ENCODE results near the gene IGFBP5. TPM values are rescaled to one million over a fixed set of nuclear protein-coding genes. Genes with fewer than 3 reads are reported as not detected.

Gene IGFBP5
- total and polyA plus RNA-seq, 7 experiments from 2014 or later, result not detected

DNA sequence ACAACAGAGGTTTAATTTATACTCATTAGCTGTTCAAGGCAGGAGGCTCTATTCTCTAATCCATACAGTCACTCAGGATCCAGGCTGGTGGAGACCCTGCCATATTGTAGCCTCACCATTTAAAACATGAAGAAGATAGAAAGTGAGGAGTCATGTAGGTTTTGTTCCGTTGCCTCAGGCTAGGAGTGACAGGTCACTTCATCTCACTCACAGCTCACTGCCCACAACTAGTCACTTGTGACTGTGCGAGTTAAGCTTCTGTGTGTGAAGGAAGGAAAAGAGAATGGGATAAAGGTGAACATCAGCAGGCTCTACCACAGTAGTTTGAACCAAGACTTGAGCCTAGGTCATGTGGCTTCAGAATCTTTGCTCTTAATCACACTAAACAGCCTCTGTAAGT is 71.1 kb downstream of the IGFBP5 start:
- DNase-seq (no peak), ATAC-seq (no peak)
- H3K4me1 Mint-ChIP-seq, result peaks cover 0 to 12% (median 5%) of the 10 kb centered on the region in 7 donors
- H3K4me3 ChIP-seq (ENCODE audit: low read length), result no peak overlapping the region
- no peaks in the 10 kb centered on the region for H3K27me3 ChIP-seq (ENCODE audit: control insufficient read depth in 2 of 2, insufficient read depth in 2 of 2, low read length in 2 of 2)
- H3K27ac ChIP-seq (ENCODE audit: low read depth, low read length), result no peak overlapping the region
- H3K4me3 Mint-ChIP-seq, result no peak overlapping the region
- POLR2A ChIA-PET, result no interaction called here
- H3K36me3 ChIP-seq (ENCODE audit: control insufficient read depth in 2 of 3, insufficient read depth in 3 of 3, low read length in 3 of 3), result no peaks in the 10 kb centered on the region
- peaks cover 0 to 28% (median 5%) of the 10 kb centered on the region in 5 donors for H3K27me3 Mint-ChIP-seq
- intact Hi-C loops (cut with micrococcal nuclease), result no loop called here
- H3K27ac Mint-ChIP-seq, result no peak overlapping the region
- no peaks in the 10 kb centered on the region for H3K9me3 ChIP-seq (ENCODE audit: control insufficient read depth in 2 of 3, low read length in 3 of 3)
- H3K9me3 Mint-ChIP-seq, result peaks cover 0 to 9% (median 2%) of the 10 kb centered on the region in 11 donors
- peaks cover 0 to 3% (median 0%) of the 10 kb centered on the region in 5 donors for H3K36me3 Mint-ChIP-seq
- CTCF ChIA-PET, result interaction anchor here (0.6 kb wide), 1 partner anchor 1354 kb away, joined by 3 read pairs; no protein-coding TSS in a partner anchor
- H3K4me1 ChIP-seq (ENCODE audit: control insufficient read depth in 2 of 2, insufficient read depth in 2 of 2, low read length in 2 of 2), result no peaks in the 10 kb centered on the region

- H3K27me3 Mint-ChIP-seq, result peaks cover 0 to 15% (median 4%) of the 10 kb centered on the region in 5 donors
- H3K4me1 ChIP-seq (ENCODE audit: control insufficient read depth in 2 of 2, insufficient read depth in 2 of 2, low read length in 2 of 2), result no peaks in the 10 kb centered on the region
- H3K4me3 ChIP-seq (ENCODE audit: low read length), result no peak overlapping the region
- no peak for ATAC-seq
- no peak for DNase-seq
- intact Hi-C loops (cut with micrococcal nuclease), result no loop called here
- ChIA-PET CTCF (no interaction called here), POLR2A (no interaction called here)
- peaks cover 0 to 23% (median 5%) of the 10 kb centered on the region in 7 donors for H3K4me1 Mint-ChIP-seq
- H3K36me3 ChIP-seq (ENCODE audit: control insufficient read depth in 2 of 3, insufficient read depth in 3 of 3, low read length in 3 of 3), result no peaks in the 10 kb centered on the region
- H3K4me3 Mint-ChIP-seq, result no peak overlapping the region
- H3K9me3 Mint-ChIP-seq, result peaks cover 0 to 9% (median 2%) of the 10 kb centered on the region in 11 donors
- no peaks in the 10 kb centered on the region for H3K9me3 ChIP-seq (ENCODE audit: control insufficient read depth in 2 of 3, low read length in 3 of 3)
- no peak overlapping the region for H3K27ac Mint-ChIP-seq
- no peaks in the 10 kb centered on the region for H3K27me3 ChIP-seq (ENCODE audit: control insufficient read depth in 2 of 2, insufficient read depth in 2 of 2, low read length in 2 of 2)
- H3K36me3 Mint-ChIP-seq, result peaks cover 0 to 3% (median 0%) of the 10 kb centered on the region in 5 donors
- H3K27ac ChIP-seq (ENCODE audit: low read depth, low read length), result no peak overlapping the region
Observed at GRCh38 chr2:216622526-216622925, 72.8 kb downstream of the IGFBP5 start.

Other genes starting within 250 kb of the IGFBP5 start
- 1,000 to 10,000 TPM; 2,173 to 3,712 (median 3,236) TPM for gene RPL37A, start 196.7 kb downstream of the IGFBP5 start, total RNA-seq
- 1,000 to 10,000 TPM; 3,585 to 4,840 TPM for gene RPL37A, start 196.7 kb downstream of the IGFBP5 start, polyA plus RNA-seq
- gene IGFBP2, start 62.1 kb downstream of the IGFBP5 start, total RNA-seq, result 10 to 100 TPM in 1 of 5 experiments, not detected in 4; 58.9 TPM
- gene IGFBP2, start 62.1 kb downstream of the IGFBP5 start, polyA plus RNA-seq, result under 1 TPM in 1 of 2 donors, not detected in 1; 0.18 TPM
- gene TNP1, start 164.5 kb upstream of the IGFBP5 start, total RNA-seq, result not detected
- not detected for gene TNP1, start 164.5 kb upstream of the IGFBP5 start, polyA plus RNA-seq

Data from naive thymus-derived CD4-positive, alpha-beta T cell (primary cell).